ENCODE measurements around the gene TMPRSS3. TPM values are rescaled to one million over a fixed set of nuclear protein-coding genes. Genes with fewer than 3 reads are reported as not detected.
A peak's percentile ranks its signal among the peaks of the same experiment; 100 is the strongest.

The TMPRSS3 gene
- total RNA-seq, 2 donors from 2014 or later: not detected

DNA sequence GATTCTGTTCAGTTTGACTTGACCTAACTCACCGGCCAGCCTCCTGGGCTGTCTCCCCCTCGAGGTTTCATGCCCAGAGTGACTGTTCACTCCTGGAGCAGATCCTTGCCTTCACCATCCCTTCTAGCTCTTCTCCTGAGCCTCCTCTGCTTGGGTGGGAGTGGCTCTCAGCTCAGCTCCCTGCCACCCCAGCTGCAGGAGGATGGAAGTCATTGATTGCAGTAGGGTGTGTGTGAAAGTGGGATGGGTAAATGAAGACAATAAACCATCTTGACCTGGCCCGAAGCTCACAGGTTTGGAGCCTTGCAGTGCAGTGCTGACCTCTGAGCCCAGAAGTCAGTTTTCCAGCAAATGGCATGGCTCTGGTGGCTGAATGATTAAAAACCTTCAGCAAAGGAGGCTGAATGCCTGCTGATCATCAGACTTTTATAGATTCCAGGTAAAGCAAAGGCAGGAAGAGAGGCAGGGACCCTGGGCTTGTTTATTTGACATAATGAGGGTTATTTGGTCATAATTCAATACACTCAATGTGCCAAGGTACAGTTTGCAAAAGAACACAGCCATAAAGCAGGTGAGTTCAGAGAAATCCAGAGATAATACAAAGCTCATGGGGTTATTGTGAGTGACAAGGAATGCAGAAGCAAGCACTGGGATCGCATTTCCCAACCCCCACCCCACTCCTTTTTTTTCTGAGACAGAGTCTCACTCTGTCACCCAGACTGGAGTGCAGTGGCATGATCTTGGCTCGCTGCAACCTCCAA, 63.1 kb downstream of the TMPRSS3 start:
- Histone ChIP-seq H3K9ac (ENCODE audit: extremely low read depth, low read length, poor library complexity, severe bottlenecking) (no peak overlapping the region), H3K4me1 (ENCODE audit: control insufficient read depth, insufficient read depth, low read length) (no peaks in the 10 kb centered on the region), H3K27ac (ENCODE audit: low read depth, low read length) (no peak overlapping the region), H3K4me3 (ENCODE audit: low read length) (no peak overlapping the region), H3K9me3 (ENCODE audit: control insufficient read depth, low read length) (peaks cover 18% of the 10 kb centered on the region), H3K27me3 (ENCODE audit: control insufficient read depth, insufficient read depth, low read length, poor library complexity, severe bottlenecking) (no peaks in the 10 kb centered on the region), H3K36me3 (ENCODE audit: control insufficient read depth, insufficient read depth, low read length) (no peaks in the 10 kb centered on the region)
- WGBS, 2 experiments (ENCODE audit: insufficient coverage in 1 of 2, insufficient read length in 1 of 2): 92 to 97% methylated on average over 5 of the region's 5 CpGs
- Mint-ChIP-seq H3K27me3 (ENCODE audit: insufficient read depth) (peaks cover 2% of the 10 kb centered on the region), H3K4me3 (no peak overlapping the region), H3K4me1 (no peaks in the 10 kb centered on the region), H3K27ac (no peak overlapping the region), H3K36me3 (ENCODE audit: low read depth) (peaks cover 6% of the 10 kb centered on the region), H3K9me3 (peaks cover 22% of the 10 kb centered on the region)
- TF ChIP-seq, protein P1, sequence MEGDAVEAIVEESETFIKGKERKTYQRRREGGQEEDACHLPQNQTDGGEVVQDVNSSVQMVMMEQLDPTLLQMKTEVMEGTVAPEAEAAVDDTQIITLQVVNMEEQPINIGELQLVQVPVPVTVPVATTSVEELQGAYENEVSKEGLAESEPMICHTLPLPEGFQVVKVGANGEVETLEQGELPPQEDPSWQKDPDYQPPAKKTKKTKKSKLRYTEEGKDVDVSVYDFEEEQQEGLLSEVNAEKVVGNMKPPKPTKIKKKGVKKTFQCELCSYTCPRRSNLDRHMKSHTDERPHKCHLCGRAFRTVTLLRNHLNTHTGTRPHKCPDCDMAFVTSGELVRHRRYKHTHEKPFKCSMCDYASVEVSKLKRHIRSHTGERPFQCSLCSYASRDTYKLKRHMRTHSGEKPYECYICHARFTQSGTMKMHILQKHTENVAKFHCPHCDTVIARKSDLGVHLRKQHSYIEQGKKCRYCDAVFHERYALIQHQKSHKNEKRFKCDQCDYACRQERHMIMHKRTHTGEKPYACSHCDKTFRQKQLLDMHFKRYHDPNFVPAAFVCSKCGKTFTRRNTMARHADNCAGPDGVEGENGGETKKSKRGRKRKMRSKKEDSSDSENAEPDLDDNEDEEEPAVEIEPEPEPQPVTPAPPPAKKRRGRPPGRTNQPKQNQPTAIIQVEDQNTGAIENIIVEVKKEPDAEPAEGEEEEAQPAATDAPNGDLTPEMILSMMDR (conservative IDR thresholded peaks at IDR 0.05): no peak
- DNase-seq: peak; percentile 30

DNA sequence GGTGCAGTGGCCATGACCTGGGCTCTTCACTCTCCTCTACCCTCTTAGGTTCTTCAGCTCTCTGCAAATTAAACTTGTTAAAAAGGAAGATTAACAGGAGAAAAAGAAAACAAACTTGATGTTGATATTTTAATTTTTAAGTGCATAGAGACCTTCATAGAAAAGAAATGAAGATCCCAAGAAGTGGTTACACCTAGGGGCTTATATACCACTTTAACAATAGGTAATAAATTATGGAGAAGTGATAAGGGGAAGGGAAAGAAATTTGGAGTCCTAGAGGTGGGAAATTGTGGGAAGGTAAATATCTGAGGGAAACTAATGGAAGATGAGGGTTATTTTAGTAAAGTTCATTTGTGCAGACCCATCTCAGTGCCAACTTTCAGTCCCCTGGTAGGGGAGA, 64.2 kb downstream of the TMPRSS3 start:
- Mint-ChIP-seq H3K4me1 (no peaks in the 10 kb centered on the region), H3K4me3 (no peak overlapping the region), H3K27me3 (ENCODE audit: insufficient read depth) (peaks cover 2% of the 10 kb centered on the region)

DNA sequence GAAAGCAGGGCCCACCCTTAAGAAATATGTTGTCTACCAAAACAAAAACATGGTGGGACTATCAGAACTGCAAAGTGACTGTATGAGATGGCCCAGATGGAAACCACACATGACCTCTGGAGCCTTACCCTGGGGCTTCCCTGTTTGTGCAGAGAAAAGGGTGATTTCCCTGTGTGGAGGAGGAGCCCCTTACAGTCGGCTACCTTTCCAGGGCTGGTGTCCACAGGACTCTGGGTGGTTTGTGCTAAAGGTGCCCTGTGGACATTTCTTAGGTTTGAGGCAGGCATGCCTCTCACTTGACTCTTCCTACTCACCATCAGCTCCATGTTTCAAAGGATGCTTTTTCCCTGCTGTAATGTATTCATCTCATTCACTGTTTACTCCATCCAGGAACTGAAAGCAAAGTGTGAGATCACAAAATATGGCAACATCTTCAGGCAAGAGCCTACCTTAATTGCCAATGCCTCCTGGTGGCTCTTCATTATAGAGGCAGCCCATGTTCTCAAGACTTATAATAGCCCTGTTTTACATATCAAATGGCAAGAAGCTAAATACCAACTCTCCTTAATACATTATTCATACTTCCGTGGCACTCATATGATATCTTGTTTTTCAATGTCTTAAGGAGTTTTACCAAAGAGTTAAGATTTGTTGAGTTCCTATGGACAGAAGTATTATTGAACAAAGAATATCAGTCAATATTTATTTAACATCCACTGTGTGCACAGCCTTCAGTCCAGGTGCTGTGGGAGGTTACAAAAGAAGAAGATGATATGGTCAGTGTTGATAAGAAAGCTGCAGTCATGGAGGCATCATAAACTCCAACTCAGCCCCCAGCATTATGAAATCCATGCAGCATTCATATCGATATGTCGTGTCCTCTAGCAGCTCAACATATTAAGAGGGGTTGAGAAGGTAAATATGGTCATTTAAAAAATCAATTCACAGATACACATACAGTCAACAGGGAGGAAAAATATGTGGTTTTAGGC, 65.2 kb downstream of the TMPRSS3 start:
- TF ChIP-seq, protein P1 (conservative IDR thresholded peaks at IDR 0.05): no peak
- H3K27ac Mint-ChIP-seq: no peak overlapping the region

More for the DNA sequence above, 64.2 kb downstream of the TMPRSS3 start:
- Mint-ChIP-seq H3K27ac (no peak overlapping the region), H3K9me3 (peaks cover 22% of the 10 kb centered on the region), H3K36me3 (ENCODE audit: low read depth) (peaks cover 6% of the 10 kb centered on the region)
- Histone ChIP-seq H3K27ac (ENCODE audit: low read depth, low read length) (no peak overlapping the region), H3K27me3 (ENCODE audit: control insufficient read depth, insufficient read depth, low read length, poor library complexity, severe bottlenecking) (no peaks in the 10 kb centered on the region), H3K9ac (ENCODE audit: extremely low read depth, low read length, poor library complexity, severe bottlenecking) (no peak overlapping the region), H3K9me3 (ENCODE audit: control insufficient read depth, low read length) (peaks cover 18% of the 10 kb centered on the region), H3K4me1 (ENCODE audit: control insufficient read depth, insufficient read depth, low read length) (no peaks in the 10 kb centered on the region), H3K36me3 (ENCODE audit: control insufficient read depth, insufficient read depth, low read length) (no peaks in the 10 kb centered on the region), H3K4me3 (ENCODE audit: low read length) (no peak overlapping the region)
- no peak for DNase-seq
- TF ChIP-seq, protein P1 (conservative IDR thresholded peaks at IDR 0.05): no peak

More for the DNA sequence above, 65.2 kb downstream of the TMPRSS3 start:
- DNase-seq: peak; percentile 18
- Histone ChIP-seq H3K27me3 (ENCODE audit: control insufficient read depth, insufficient read depth, low read length, poor library complexity, severe bottlenecking) (no peaks in the 10 kb centered on the region), H3K36me3 (ENCODE audit: control insufficient read depth, insufficient read depth, low read length) (no peaks in the 10 kb centered on the region), H3K4me3 (ENCODE audit: low read length) (no peak overlapping the region), H3K27ac (ENCODE audit: low read depth, low read length) (no peak overlapping the region), H3K4me1 (ENCODE audit: control insufficient read depth, insufficient read depth, low read length) (no peaks in the 10 kb centered on the region), H3K9me3 (ENCODE audit: control insufficient read depth, low read length) (peaks cover 18% of the 10 kb centered on the region), H3K9ac (ENCODE audit: extremely low read depth, low read length, poor library complexity, severe bottlenecking) (no peak overlapping the region)
- Mint-ChIP-seq H3K4me3 (no peak overlapping the region), H3K4me1 (no peaks in the 10 kb centered on the region), H3K27me3 (ENCODE audit: insufficient read depth) (peaks cover 2% of the 10 kb centered on the region), H3K36me3 (ENCODE audit: low read depth) (peaks cover 6% of the 10 kb centered on the region), H3K9me3 (peaks cover 22% of the 10 kb centered on the region)
- WGBS, 2 experiments (ENCODE audit: insufficient coverage in 1 of 2, insufficient read length in 1 of 2): 100% methylated on average over 1 of the region's 4 CpGs; no CpG with 5 or more reads in 1 of the 2 experiments
